Activated gamma-delta T cell treated with anti-CD3 and anti-CD28 coated beads, Interleukin-2, amount 50 U/mL, for 16 hours (primary cell): Measurements from ENCODE around the gene ODF2L.
"Not testable (repeated sequence)": the region's sequence is repeated elsewhere in the genome, so short reads cannot be mapped to it uniquely, and the experiment has no call there.

Source experiments
- DNase-seq: peaks from one replicate; pipeline ENCODE4 v3.0.0-alpha.2; 2020; ENCODE audit warnings: low read depth

ODF2L gene

DNA sequence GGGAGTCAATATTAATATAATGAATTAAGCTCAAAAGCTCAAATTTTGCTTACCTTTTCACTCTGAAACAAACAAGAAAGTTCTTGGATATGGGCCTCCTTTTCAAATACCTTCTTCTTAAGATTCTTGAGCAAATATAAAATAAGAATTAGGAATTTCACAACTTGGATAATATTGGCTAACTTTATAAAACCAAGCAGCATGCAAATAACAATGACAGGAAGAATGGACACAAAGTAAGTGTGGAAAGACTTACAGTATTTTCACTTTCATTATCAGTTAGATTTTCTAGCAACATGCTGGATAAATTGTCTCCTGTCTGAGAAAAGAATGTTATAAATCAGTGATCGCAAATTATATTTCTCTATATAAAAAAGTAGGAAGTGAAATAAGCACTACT lies 13.2 kb downstream of the ODF2L start:
- no peak for DNase-seq

DNA sequence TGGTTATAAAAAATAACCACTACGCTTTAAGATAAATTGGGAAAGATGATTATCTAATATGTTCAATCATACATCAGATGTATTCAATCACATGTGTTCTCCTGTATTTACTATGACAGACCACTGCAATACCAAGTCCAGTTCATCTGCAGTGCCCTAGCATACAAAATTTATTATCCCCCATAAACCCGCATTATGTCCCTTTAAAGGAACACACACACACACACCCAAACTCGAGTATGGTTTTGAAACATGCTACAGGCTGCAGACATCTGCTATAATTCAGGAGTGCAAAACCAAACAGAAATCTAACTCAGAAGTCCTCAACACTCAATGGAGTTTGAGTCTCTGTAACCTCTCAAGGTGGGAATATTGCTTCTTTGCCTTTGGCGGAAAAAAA lies 14.9 kb downstream of the ODF2L start:
- no peak for DNase-seq

DNA sequence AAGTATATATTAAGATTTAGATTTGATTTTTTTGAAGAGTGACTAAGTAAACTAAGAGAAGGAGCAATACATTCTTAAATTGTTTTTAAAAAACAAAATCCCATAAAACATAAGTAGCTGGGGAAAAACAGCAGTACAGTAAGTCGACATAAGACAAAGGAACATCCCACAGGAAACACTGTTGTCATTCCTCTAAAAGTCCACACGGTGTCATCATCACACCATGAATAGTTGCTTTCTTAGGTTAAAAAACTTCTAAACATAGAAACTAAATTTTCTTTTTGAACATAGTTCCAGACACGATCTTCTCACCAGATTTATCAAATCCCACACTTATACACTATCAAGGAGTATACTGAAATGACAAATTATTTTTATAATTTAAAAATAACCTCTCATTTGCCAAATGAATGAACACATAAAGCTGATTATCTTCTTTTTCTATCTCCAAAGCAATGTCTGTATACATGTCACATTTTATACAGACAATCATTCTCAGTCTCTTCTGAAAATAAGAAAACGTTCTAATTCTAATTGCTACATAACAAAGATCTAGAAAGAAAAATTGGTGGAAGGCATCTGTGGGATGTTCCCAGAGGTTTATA lies 15.8 kb downstream of the ODF2L start:
- no peak for DNase-seq

GRCh38 chr1:86378813-86379212 lies 17.3 kb downstream of the ODF2L start:
- DNase-seq = no peak

- DNase-seq = no peak
Measured at GRCh38 chr1:86377341-86377740, 18.8 kb downstream of the ODF2L start.

DNA sequence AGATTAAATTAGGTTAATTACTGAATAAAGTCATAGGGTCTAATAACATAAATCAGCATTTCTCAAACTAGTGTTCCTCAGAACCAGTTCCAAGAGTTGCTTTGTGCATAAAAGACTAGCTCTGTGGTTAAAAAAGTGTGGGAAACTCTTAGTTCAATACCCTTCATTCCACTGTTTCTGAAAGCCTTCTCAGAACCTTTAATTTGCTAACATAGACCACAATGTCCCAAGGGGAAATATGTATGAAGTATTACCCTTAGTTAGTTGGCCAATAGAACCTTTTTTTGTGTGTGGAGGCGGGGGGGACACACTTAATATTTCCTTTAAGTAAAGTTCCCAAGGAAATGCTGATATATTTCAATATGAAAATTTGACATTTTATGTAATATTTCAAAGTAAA lies 20.4 kb downstream of the ODF2L start:
- DNase-seq = no peak

DNA sequence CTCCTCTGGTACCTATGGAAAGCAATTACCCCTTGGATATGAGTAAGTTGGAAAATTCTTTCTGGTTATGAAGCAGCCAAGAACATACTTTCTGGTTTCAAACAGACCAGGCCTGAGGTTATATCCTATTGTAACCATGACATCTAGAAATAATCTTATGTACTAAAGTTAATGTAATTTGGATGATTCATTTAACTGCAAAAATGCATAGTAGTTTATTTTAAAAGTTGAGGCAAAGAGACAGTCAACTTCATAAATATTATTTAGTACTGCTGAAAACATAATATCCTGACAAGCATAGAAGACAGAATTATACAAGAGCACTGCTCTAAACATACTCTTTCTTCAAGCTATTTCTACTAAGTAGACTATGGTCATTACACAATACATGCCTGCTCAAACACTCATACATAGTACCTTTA lies 25.5 kb downstream of the ODF2L start:
- no peak for DNase-seq

DNA sequence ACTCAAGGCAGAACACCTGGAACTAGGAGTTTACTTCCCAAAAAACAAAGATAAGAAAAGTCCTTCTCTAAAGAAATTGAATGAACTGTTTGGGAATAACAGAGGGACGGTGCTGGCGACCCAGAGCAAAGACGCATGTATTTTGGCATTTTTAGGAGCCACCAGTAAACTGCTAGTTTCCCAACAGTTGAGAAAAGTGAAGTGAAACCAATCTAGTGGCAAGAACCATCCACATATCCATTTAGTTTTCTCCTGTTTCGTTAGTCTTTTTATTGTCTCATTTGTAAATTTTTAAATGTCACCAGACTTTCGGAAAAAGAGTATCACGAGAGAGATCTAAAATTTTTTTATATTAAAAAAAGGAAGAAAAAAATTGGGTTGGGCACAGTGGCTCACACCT lies 30.2 kb downstream of the ODF2L start:
- DNase-seq = no peak

GRCh38 chr1:86362807-86363206 lies 33.3 kb downstream of the ODF2L start:
- DNase-seq = no peak

DNA sequence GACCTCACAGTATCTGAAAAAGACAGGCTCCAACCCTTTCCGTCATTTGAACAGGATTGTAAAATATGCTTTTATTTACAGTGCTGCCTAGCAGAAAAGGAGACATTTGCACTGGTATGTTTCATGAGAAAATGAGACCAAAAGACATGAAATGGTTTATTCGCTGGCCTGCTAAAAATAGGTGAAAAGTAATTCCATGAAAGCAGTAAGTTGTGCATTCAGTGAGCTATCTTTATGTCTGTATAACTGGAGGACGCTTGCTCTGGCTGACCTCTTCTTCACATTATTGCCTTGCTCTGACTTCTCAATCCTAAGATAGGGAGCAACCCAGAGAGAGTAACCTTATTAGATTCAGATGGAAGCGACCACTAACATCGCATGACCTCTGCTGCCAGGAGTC lies 38.3 kb downstream of the ODF2L start:
- DNase-seq = no peak

GRCh38 chr1:86356247-86356646 lies 39.9 kb downstream of the ODF2L start:
- DNase-seq = no peak

- no peak for DNase-seq
Measured at GRCh38 chr1:86352086-86352485, 44.0 kb downstream of the ODF2L start.

DNA sequence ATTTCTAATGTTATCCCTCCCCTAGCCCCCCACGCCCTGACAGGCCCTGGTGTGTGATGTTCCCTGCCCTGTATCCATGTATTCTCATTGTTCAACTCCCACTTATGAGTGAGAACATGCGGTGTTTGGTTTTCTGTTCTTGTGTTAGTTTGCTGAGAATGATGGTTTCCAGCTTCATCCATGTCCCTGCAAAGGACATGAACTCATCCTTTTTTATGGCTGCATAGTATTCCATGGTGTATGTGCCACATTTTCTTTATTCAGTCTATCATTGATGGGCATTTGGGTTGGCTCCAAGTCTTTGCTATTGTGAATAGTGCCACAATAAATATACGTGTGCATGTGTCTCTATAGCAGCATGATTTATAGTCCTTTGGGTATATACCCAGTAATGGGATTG lies 45.9 kb downstream of the ODF2L start:
- not testable (repeated sequence) for DNase-seq

- DNase-seq = no peak
Measured at GRCh38 chr1:86346388-86346787, 49.7 kb downstream of the ODF2L start.

DNA sequence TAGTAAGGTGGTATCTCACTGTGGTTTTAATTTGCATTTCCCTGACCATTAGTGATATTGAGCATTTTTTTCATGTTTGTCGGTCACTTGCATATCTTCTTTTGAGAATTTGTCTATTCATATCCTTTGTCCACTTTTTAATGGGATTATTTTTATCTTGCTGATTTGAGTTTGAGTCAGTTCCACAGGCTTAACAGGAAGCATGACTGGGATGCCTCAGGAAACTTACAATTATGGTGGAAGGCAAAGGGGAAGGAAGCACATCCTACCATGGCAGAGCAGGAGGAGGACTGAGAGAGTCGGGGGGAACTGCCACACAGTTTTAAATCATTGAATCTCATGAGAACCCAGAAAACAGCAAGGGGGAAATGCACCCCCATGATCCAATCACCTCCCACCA lies 51.1 kb downstream of the ODF2L start:
- DNase-seq = no peak

DNA sequence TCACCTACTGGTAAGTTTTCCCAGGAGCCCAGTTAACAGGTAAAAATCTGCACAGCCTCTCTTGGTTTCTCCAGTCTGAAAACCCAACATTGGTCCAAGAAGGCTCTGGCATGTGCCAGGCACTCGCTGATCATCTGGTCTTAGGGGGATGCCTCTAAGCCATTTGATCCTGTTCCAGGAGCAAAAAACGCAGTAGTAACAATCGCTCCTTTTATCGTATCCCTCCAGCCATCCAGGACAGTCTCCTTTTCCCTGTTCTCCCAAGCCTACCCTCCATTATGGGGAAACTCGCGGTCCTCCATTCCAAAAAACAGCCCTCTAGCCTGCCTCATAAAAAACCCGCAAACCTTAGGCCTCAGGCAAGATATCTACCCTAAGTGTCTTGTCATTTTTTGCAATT lies 56.2 kb downstream of the ODF2L start:
- DNase-seq = no peak

- DNase-seq = no peak
Measured at GRCh38 chr1:86339014-86339812, 56.9 kb downstream of the ODF2L start.

GRCh38 chr1:86335916-86336315 lies 60.2 kb downstream of the ODF2L start:
- DNase-seq = no peak

- no peak for DNase-seq
Measured at GRCh38 chr1:86325264-86325663, 70.9 kb downstream of the ODF2L start.

DNA sequence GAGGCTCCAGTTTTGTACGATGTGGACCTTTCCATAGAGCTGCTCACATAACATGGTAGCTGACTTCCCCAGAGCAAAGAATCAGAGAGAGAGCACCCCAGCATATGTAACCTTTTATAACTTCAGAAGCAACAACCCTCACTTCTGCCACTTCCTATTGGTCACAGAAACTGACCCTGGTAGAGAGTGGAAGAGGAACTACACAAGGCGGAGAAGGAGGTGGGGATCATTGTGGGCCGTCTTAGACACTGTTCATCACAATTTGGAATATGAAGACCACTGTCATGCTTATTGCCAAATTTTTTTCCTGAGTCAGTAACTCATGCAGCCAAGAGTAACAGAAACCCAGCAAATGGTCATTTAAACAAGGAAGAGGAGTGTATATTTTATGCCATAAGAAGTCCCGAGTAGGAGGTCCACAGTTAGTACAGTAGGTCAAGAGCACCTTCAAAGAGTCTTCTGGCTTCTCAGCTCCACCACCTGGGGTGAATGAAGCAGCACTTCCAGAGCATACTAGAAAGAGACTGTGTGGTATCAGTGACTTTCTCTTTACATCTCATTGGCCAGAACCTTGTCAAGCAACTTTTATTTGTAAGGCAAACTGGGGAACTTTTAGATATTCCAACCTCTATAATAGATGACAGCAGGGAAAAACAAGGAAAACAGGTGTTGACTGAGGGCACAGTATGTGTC lies 71.8 kb downstream of the ODF2L start:
- no peak for DNase-seq

DNA sequence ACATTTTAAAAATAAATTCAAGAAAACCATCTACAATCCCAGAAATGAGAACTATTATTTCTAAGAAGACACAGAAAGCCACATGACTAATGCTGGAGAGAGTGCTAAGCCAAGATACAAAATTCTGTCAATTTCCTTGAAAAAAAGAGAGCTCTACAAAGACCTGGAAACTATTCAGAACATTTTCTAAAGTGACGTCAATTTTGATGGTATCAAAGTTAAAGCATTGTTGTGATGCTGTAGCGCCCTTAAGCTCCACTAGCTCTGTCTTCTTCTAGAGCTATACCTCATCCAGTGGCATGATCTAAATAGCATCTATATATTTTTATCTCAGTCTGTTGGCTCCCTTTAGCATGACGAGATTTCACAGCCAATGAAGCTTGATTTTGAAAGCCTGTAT lies 73.9 kb downstream of the ODF2L start:
- DNase-seq = no peak

DNA sequence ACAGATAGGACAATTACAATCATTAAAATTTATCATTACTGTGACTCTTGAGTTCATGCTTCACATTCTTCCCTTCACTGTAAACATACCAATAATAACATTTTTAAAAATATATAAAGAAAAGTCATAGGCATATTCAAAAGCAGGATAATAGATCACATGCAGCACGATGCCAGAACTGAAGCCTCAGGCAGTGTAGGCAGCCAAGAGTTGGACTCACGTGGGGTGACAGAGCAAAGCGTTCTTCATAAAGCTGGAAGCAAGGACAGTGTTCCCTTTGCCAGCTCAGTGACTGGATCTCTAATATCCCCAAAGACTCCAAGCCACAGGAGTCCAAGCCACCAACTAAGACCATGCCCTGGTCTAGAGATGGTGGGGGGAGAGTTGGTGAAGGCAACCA lies 77.7 kb downstream of the ODF2L start:
- DNase-seq = no peak

GRCh38 chr1:86317926-86318325 lies 78.2 kb downstream of the ODF2L start:
- no peak for DNase-seq
